Lung (tissue), 16 donors: ENCODE data around the gene SPHKAP. TPM values are rescaled to one million over a fixed set of nuclear protein-coding genes. Genes with fewer than 3 reads are reported as not detected.
"Not testable (repeated sequence)": the region's sequence is repeated elsewhere in the genome, so short reads cannot be mapped to it uniquely, and the experiment has no call there.

Experiments
- ATAC-seq: fragments of 200-7000 bp; cut with Tn5 transposase; one replicate; pipeline ENCODE4 v1.9.1; 2020; ENCODE audit warnings: moderate number of reproducible peaks; ENCODE audit not compliant: insufficient read depth, low FRiP score
- DNase-seq, 3 donors: peaks; one replicate each; pipeline ENCODE4 v3.0.0-alpha.2; 2013 to 2017
- H3K27ac ChIP-seq, 2 donors: one replicate each; pipeline ENCODE4 v1.5.1; 2013; ENCODE audit warnings: mild to moderate bottlenecking in 2 of 2, moderate library complexity in 2 of 2, control low read depth in 1 of 2, inconsistent platforms in 1 of 2, low read depth in 1 of 2, low read length in 1 of 2
- H3K27me3 ChIP-seq, 3 donors: one replicate each; pipeline ENCODE4 v1.5.1; 2013; ENCODE audit warnings: low read length in 2 of 3; ENCODE audit not compliant: control insufficient read depth in 3 of 3, insufficient read depth in 3 of 3
- H3K36me3 ChIP-seq, 4 donors: one replicate each; pipeline ENCODE4 v1.5.1; 2013; ENCODE audit warnings: low read length in 4 of 4, mild to moderate bottlenecking in 1 of 4, moderate library complexity in 1 of 4; ENCODE audit not compliant: control insufficient read depth in 4 of 4, insufficient read depth in 4 of 4
- H3K4me1 ChIP-seq, 5 donors: one replicate each; pipeline ENCODE4 v1.5.1; 2013; ENCODE audit warnings: low read length in 5 of 5, mild to moderate bottlenecking in 2 of 5, moderate library complexity in 1 of 5; ENCODE audit not compliant: control insufficient read depth in 5 of 5, insufficient read depth in 5 of 5
- H3K4me3 ChIP-seq: one replicate; pipeline ENCODE4 v1.5.1; 2013; ENCODE audit warnings: mild to moderate bottlenecking, control low read depth, moderate library complexity
- H3K9ac ChIP-seq, 2 donors: one replicate each; pipeline ENCODE4 v1.5.1; 2013; ENCODE audit warnings: low read length in 2 of 2, control low read depth in 1 of 2; ENCODE audit not compliant: insufficient read depth in 1 of 2
- H3K9me3 ChIP-seq, 4 donors: one replicate each; pipeline ENCODE4 v1.5.1; 2013; ENCODE audit warnings: low read length in 3 of 4, mild to moderate bottlenecking in 1 of 4, moderate library complexity in 1 of 4; ENCODE audit not compliant: control insufficient read depth in 4 of 4, insufficient read depth in 3 of 4
- CTCF ChIP-seq: IDR thresholded peaks from 2 replicates; pipeline ENCODE4 v1.5.1; 2012; ENCODE audit warnings: mild to moderate bottlenecking; ENCODE audit errors: control extremely low read depth, extremely low read depth
- WGBS, 2 donors: extraction: QIAGEN DNeasy Blood & Tissue Kit; methylation state at CpG; one replicate each; pipeline ENCODE4 v1.1.7; 2013; 5-methylcytosine and 5-hydroxymethylcytosine counted together
- long read RNA-seq, 5 donors: transcript quantifications; one replicate each; lab custom pipeline, GENCODE V29; 2026
- polyA plus RNA-seq, 2 donors: library from polyadenylated mRNA; stranded (reverse); fragments of 200-250 nt; gene quantifications; one replicate each; pipeline ENCODE4 v1.2.1, GENCODE V29; 2013
- total RNA-seq, 2 donors: library from RNA; depleted of rRNA in 1 of 2; stranded (reverse); fragments of >200 nt in 1 of 2; gene quantifications; one replicate each; pipeline ENCODE4 v1.2.1, GENCODE V29; 2014 to 2021
- donor health status: control.
- donor health status: control.
- donor health status: Bipolar disorder and iron deficiency.
- donor health status: healthy.
- donor health status: DM: yes; HTN: yes; CAD: no.

SPHKAP gene
- under 1 TPM; 0.03 to 0.60 TPM for total RNA-seq
- under 1 TPM in 1 of 2 donors, not detected in 1; 0.02 TPM for polyA plus RNA-seq
- long read RNA-seq, donor 1: 0 reads
- long read RNA-seq, donor 2: 0 reads
- long read RNA-seq, donor 3: 0 reads
- long read RNA-seq, donor 4: 0 reads
- long read RNA-seq, donor 5: 0 reads

- Histone ChIP-seq H3K27me3 (peaks cover 0 to 34% (median 15%) of the 10 kb centered on the region in 3 donors), H3K27ac (peak within 1 kb of the TSS in 1 of 2 donors; percentile 85), H3K36me3 (no peaks in the 10 kb centered on the region), H3K4me1 (peaks cover 0 to 11% (median 0%) of the 10 kb centered on the region in 5 donors), H3K9me3 (peaks cover 0 to 13% (median 0%) of the 10 kb centered on the region in 4 donors), H3K4me3 (no peak within 1 kb of the TSS), H3K9ac (peak within 1 kb of the TSS in 1 of 2 donors; percentile 49)
- 4 to 6% methylated on average over 47 to 56 of the region's 56 CpGs for WGBS, 2 donors
- peak; percentile 43 to 67 (median 55) for DNase-seq
- ATAC-seq: no peak
- no peak for TF ChIP-seq CTCF
Measured at GRCh38 chr2:228181098-228182019, at the start of gene SPHKAP. Gene SPHKAP, minus strand, starts transcription at chr2:228181687. Its CDS starts 89 bp downstream, at chr2:228181598.

GRCh38 chr2:228227466-228227865, 46.0 kb upstream of the SPHKAP start:
- DNase-seq (no peak), ATAC-seq (no peak)
- no peaks in the 10 kb centered on the region for H3K27me3 ChIP-seq
- H3K27ac ChIP-seq: no peak overlapping the region
- 87 to 88% methylated on average over 6 of the region's 6 CpGs for WGBS, 2 donors
- no peak overlapping the region for H3K4me3 ChIP-seq
- no peak for TF ChIP-seq CTCF
- H3K9ac ChIP-seq: no peak overlapping the region
- no peaks in the 10 kb centered on the region for H3K36me3 ChIP-seq
- no peaks in the 10 kb centered on the region for H3K4me1 ChIP-seq
- no peaks in the 10 kb centered on the region for H3K9me3 ChIP-seq

GRCh38 chr2:228224410-228224809, 42.9 kb upstream of the SPHKAP start:
- TF ChIP-seq CTCF: no peak
- H3K27ac ChIP-seq: no peak overlapping the region
- H3K36me3 ChIP-seq: no peaks in the 10 kb centered on the region
- no peaks in the 10 kb centered on the region for H3K27me3 ChIP-seq
- DNase-seq: no peak
- no peaks in the 10 kb centered on the region for H3K4me1 ChIP-seq
- no peak overlapping the region for H3K9ac ChIP-seq
- no peak overlapping the region for H3K4me3 ChIP-seq
- no peaks in the 10 kb centered on the region for H3K9me3 ChIP-seq
- ATAC-seq: no peak

- not testable (repeated sequence) for H3K4me3 ChIP-seq, DNase-seq, H3K4me1 ChIP-seq, H3K9me3 ChIP-seq, H3K9ac ChIP-seq, H3K27ac ChIP-seq, H3K27me3 ChIP-seq, H3K36me3 ChIP-seq, ATAC-seq
- WGBS, 2 donors: 77 to 83% methylated on average over 2 of the region's 2 CpGs
Measured at GRCh38 chr2:228218593-228218992, 37.1 kb upstream of the SPHKAP start.
